ENCODE results near the gene LIN37. TPM values are rescaled to one million over a fixed set of nuclear protein-coding genes. Genes with fewer than 3 reads are reported as not detected.

Gene LIN37
- total RNA-seq, 1 donor from 2014 or later, result 13.1 TPM

- Mint-ChIP-seq H3K9me3 (ENCODE audit: low read depth) (no peaks in the 10 kb centered on the region), H3K36me3 (ENCODE audit: insufficient read depth) (peaks cover 17% of the 10 kb centered on the region), H3K4me1 (ENCODE audit: low read depth) (peaks cover 5% of the 10 kb centered on the region), H3K27me3 (peaks cover 26% of the 10 kb centered on the region), H3K4me3 (ENCODE audit: low read depth) (no peak overlapping the region), H3K27ac (no peak overlapping the region)
- TF ChIP-seq CTCF (IDR thresholded peaks at IDR 0.05; ENCODE audit: unreplicated experiment), result no peak
- no peak for DNase-seq (ENCODE audit: low spot score, unreplicated experiment)
Measured at GRCh38 chr19:35785339-35785627, 36.9 kb downstream of the LIN37 start.

- H3K36me3 Mint-ChIP-seq (ENCODE audit: insufficient read depth), result peaks cover 13% of the 10 kb centered on the region
- H3K4me3 Mint-ChIP-seq (ENCODE audit: low read depth), result no peak overlapping the region
- no peak for DNase-seq (ENCODE audit: low spot score, unreplicated experiment)
- TF ChIP-seq CTCF (IDR thresholded peaks at IDR 0.05; ENCODE audit: unreplicated experiment), result no peak
- H3K4me1 Mint-ChIP-seq (ENCODE audit: low read depth), result peaks cover 5% of the 10 kb centered on the region
- H3K9me3 Mint-ChIP-seq (ENCODE audit: low read depth), result no peaks in the 10 kb centered on the region
- H3K27me3 Mint-ChIP-seq, result peaks cover 24% of the 10 kb centered on the region
- H3K27ac Mint-ChIP-seq, result no peak overlapping the region
Measured at GRCh38 chr19:35786299-35787160, 38.2 kb downstream of the LIN37 start.

- H3K4me3 Mint-ChIP-seq (ENCODE audit: low read depth), result no peak overlapping the region
Measured at GRCh38 chr19:35787227-35787799, 38.9 kb downstream of the LIN37 start.

GRCh38 chr19:35788205-35788960 lies 40.0 kb downstream of the LIN37 start:
- H3K4me3 Mint-ChIP-seq (ENCODE audit: low read depth), result no peak overlapping the region
- H3K9me3 Mint-ChIP-seq (ENCODE audit: low read depth), result no peaks in the 10 kb centered on the region
- H3K27ac Mint-ChIP-seq, result no peak overlapping the region
- H3K36me3 Mint-ChIP-seq (ENCODE audit: insufficient read depth), result peaks cover 4% of the 10 kb centered on the region
- H3K27me3 Mint-ChIP-seq, result peaks cover 17% of the 10 kb centered on the region
- no peak for DNase-seq (ENCODE audit: low spot score, unreplicated experiment)
- peaks cover 2% of the 10 kb centered on the region for H3K4me1 Mint-ChIP-seq (ENCODE audit: low read depth)
- TF ChIP-seq CTCF (IDR thresholded peaks at IDR 0.05; ENCODE audit: unreplicated experiment), result no peak

More at GRCh38 chr19:35787227-35787799, 38.9 kb downstream of the LIN37 start:
- no peak for TF ChIP-seq CTCF (IDR thresholded peaks at IDR 0.05; ENCODE audit: unreplicated experiment)
- Mint-ChIP-seq H3K27me3 (peaks cover 24% of the 10 kb centered on the region), H3K36me3 (ENCODE audit: insufficient read depth) (peaks cover 12% of the 10 kb centered on the region), H3K9me3 (ENCODE audit: low read depth) (no peaks in the 10 kb centered on the region), H3K4me1 (ENCODE audit: low read depth) (peaks cover 5% of the 10 kb centered on the region), H3K27ac (no peak overlapping the region)
- DNase-seq (ENCODE audit: low spot score, unreplicated experiment), result no peak

GRCh38 chr19:35789195-35789977 lies 41.0 kb downstream of the LIN37 start:
- DNase-seq (ENCODE audit: low spot score, unreplicated experiment), result no peak
- Mint-ChIP-seq H3K27ac (no peak overlapping the region), H3K27me3 (peaks cover 16% of the 10 kb centered on the region), H3K4me1 (ENCODE audit: low read depth) (no peaks in the 10 kb centered on the region), H3K9me3 (ENCODE audit: low read depth) (no peaks in the 10 kb centered on the region), H3K4me3 (ENCODE audit: low read depth) (no peak overlapping the region), H3K36me3 (ENCODE audit: insufficient read depth) (peaks cover 3% of the 10 kb centered on the region)
- no peak for TF ChIP-seq CTCF (IDR thresholded peaks at IDR 0.05; ENCODE audit: unreplicated experiment)
